BLaER1 (cell line): ENCODE results near the gene AMACR.
"Not testable (repeated sequence)": the region's sequence is repeated elsewhere in the genome, so short reads cannot be mapped to it uniquely, and the experiment has no call there.

ENCODE experiments used
- H3K27ac ChIP-seq: shearing (Covaris generic); formaldehyde crosslinking; 2 replicates; pipeline ENCODE4 v1.8.1; 2022
- H3K27me3 ChIP-seq: shearing (Covaris generic); formaldehyde crosslinking; 2 replicates; pipeline ENCODE4 v1.8.1; 2022
- H3K36me3 ChIP-seq: shearing (Covaris generic); formaldehyde crosslinking; 2 replicates; pipeline ENCODE4 v1.8.1; 2022
- H3K4me1 ChIP-seq: shearing (Covaris generic); formaldehyde crosslinking; 2 replicates; pipeline ENCODE4 v1.8.1; 2022
- H3K4me2 ChIP-seq: shearing (Covaris generic); formaldehyde crosslinking; 2 replicates; pipeline ENCODE4 v1.8.1; 2022
- H3K4me3 ChIP-seq: shearing (Covaris generic); formaldehyde crosslinking; 2 replicates; pipeline ENCODE4 v1.8.1; 2022
- H3K9ac ChIP-seq: shearing (Covaris generic); formaldehyde crosslinking; 2 replicates; pipeline ENCODE4 v1.8.1; 2022
- H3K9me3 ChIP-seq: shearing (Covaris generic); formaldehyde crosslinking; 2 replicates; pipeline ENCODE4 v1.8.1; 2022
- H4K20me1 ChIP-seq: shearing (Covaris generic); formaldehyde crosslinking; 2 replicates; pipeline ENCODE4 v1.8.1; 2022
- Cebpa-rat ChIP-seq: shearing (Covaris generic); IDR thresholded peaks from 2 replicates; pipeline ENCODE4 v1.8.1; 2022

AMACR gene

GRCh38 chr5:33957577-33958150 is 50.2 kb downstream of the AMACR start:
- no peak for TF ChIP-seq Cebpa-rat
- H3K4me2 ChIP-seq = no peak overlapping the region

GRCh38 chr5:33952175-33952574 is 55.7 kb downstream of the AMACR start:
- not testable (repeated sequence) for H3K36me3 ChIP-seq, H3K4me3 ChIP-seq, H3K4me1 ChIP-seq, H4K20me1 ChIP-seq, H3K4me2 ChIP-seq, H3K9me3 ChIP-seq, H3K9ac ChIP-seq, H3K27me3 ChIP-seq, H3K27ac ChIP-seq

More at GRCh38 chr5:33957577-33958150, 50.2 kb downstream of the AMACR start:
- Histone ChIP-seq H3K9me3 (peaks cover 8% of the 10 kb centered on the region), H3K36me3 (no peaks in the 10 kb centered on the region), H3K27ac (no peak overlapping the region), H3K4me1 (no peaks in the 10 kb centered on the region), H3K9ac (no peak overlapping the region), H4K20me1 (no peaks in the 10 kb centered on the region), H3K4me3 (no peak overlapping the region), H3K27me3 (no peaks in the 10 kb centered on the region)

GRCh38 chr5:33944543-33945132 is 63.2 kb downstream of the AMACR start:
- no peak overlapping the region for H3K4me3 ChIP-seq
- H4K20me1 ChIP-seq = no peaks in the 10 kb centered on the region
- no peak overlapping the region for H3K4me2 ChIP-seq
- no peaks in the 10 kb centered on the region for H3K9me3 ChIP-seq
- TF ChIP-seq Cebpa-rat = no peak
- no peak overlapping the region for H3K27ac ChIP-seq
- no peaks in the 10 kb centered on the region for H3K36me3 ChIP-seq
- no peaks in the 10 kb centered on the region for H3K4me1 ChIP-seq
- no peak overlapping the region for H3K9ac ChIP-seq
- no peaks in the 10 kb centered on the region for H3K27me3 ChIP-seq

GRCh38 chr5:33941090-33941489 is 66.8 kb downstream of the AMACR start:
- TF ChIP-seq Cebpa-rat = no peak
- no peak overlapping the region for H3K4me2 ChIP-seq
- H3K27ac ChIP-seq = no peak overlapping the region
- H3K36me3 ChIP-seq = no peaks in the 10 kb centered on the region
- no peak overlapping the region for H3K9ac ChIP-seq
- H3K9me3 ChIP-seq = peaks cover 27% of the 10 kb centered on the region
- peaks cover 8% of the 10 kb centered on the region for H3K27me3 ChIP-seq
- no peaks in the 10 kb centered on the region for H4K20me1 ChIP-seq
- H3K4me3 ChIP-seq = no peak overlapping the region
- no peaks in the 10 kb centered on the region for H3K4me1 ChIP-seq

GRCh38 chr5:33939556-33940262 is 68.1 kb downstream of the AMACR start:
- TF ChIP-seq Cebpa-rat = no peak
- Histone ChIP-seq H3K4me1 (no peaks in the 10 kb centered on the region), H3K4me3 (no peak overlapping the region), H4K20me1 (no peaks in the 10 kb centered on the region), H3K36me3 (no peaks in the 10 kb centered on the region), H3K27ac (no peak overlapping the region), H3K4me2 (no peak overlapping the region), H3K9ac (no peak overlapping the region), H3K9me3 (peaks cover 30% of the 10 kb centered on the region), H3K27me3 (peaks cover 15% of the 10 kb centered on the region)

- no peak overlapping the region for H3K9ac ChIP-seq
- peaks cover 15% of the 10 kb centered on the region for H3K27me3 ChIP-seq
- peaks cover 30% of the 10 kb centered on the region for H3K9me3 ChIP-seq
- no peak overlapping the region for H3K4me3 ChIP-seq
- no peak overlapping the region for H3K27ac ChIP-seq
- H3K4me1 ChIP-seq = no peaks in the 10 kb centered on the region
- TF ChIP-seq Cebpa-rat = no peak
- H3K4me2 ChIP-seq = no peak overlapping the region
- H3K36me3 ChIP-seq = no peaks in the 10 kb centered on the region
- H4K20me1 ChIP-seq = no peaks in the 10 kb centered on the region
Measured at GRCh38 chr5:33938881-33939280, 69.0 kb downstream of the AMACR start.

GRCh38 chr5:33938507-33938796 is 69.4 kb downstream of the AMACR start:
- Histone ChIP-seq H3K4me2 (no peak overlapping the region), H3K4me1 (no peaks in the 10 kb centered on the region), H4K20me1 (no peaks in the 10 kb centered on the region), H3K36me3 (no peaks in the 10 kb centered on the region), H3K27ac (no peak overlapping the region), H3K9me3 (peaks cover 30% of the 10 kb centered on the region), H3K9ac (no peak overlapping the region), H3K27me3 (peaks cover 15% of the 10 kb centered on the region), H3K4me3 (no peak overlapping the region)
- no peak for TF ChIP-seq Cebpa-rat

- H3K4me2 ChIP-seq = no peak overlapping the region
- no peaks in the 10 kb centered on the region for H3K4me1 ChIP-seq
- no peak overlapping the region for H3K9ac ChIP-seq
- no peak overlapping the region for H3K4me3 ChIP-seq
- no peak overlapping the region for H3K27ac ChIP-seq
- H3K27me3 ChIP-seq = peaks cover 15% of the 10 kb centered on the region
- H3K9me3 ChIP-seq = peaks cover 30% of the 10 kb centered on the region
- no peaks in the 10 kb centered on the region for H3K36me3 ChIP-seq
- TF ChIP-seq Cebpa-rat = no peak
- H4K20me1 ChIP-seq = no peaks in the 10 kb centered on the region
Measured at GRCh38 chr5:33937707-33938506, 69.9 kb downstream of the AMACR start.

- H3K4me1 ChIP-seq = no peaks in the 10 kb centered on the region
- H4K20me1 ChIP-seq = no peaks in the 10 kb centered on the region
- H3K9me3 ChIP-seq = peaks cover 30% of the 10 kb centered on the region
- H3K36me3 ChIP-seq = no peaks in the 10 kb centered on the region
- TF ChIP-seq Cebpa-rat = no peak
- no peak overlapping the region for H3K4me2 ChIP-seq
- H3K27me3 ChIP-seq = peaks cover 15% of the 10 kb centered on the region
- no peak overlapping the region for H3K27ac ChIP-seq
- no peak overlapping the region for H3K9ac ChIP-seq
- no peak overlapping the region for H3K4me3 ChIP-seq
Measured at GRCh38 chr5:33937017-33937706, 70.7 kb downstream of the AMACR start.
